Ectodermal cell (in vitro differentiated cells): ENCODE results near the gene NIPAL1.

ENCODE experiments used
- H3K27ac ChIP-seq: 2 replicates; pipeline ENCODE4 v1.7.0; 2013; ENCODE audit warnings: mild to moderate bottlenecking, low read depth, low read length; ENCODE audit not compliant: insufficient read depth, poor library complexity, severe bottlenecking
- H3K27me3 ChIP-seq: 2 replicates; pipeline ENCODE4 v1.7.0; 2013; ENCODE audit warnings: mild to moderate bottlenecking, low read length; ENCODE audit not compliant: insufficient read depth, control insufficient read depth, poor library complexity, severe bottlenecking
- H3K36me3 ChIP-seq: one replicate; pipeline ENCODE4 v1.7.0; 2013; ENCODE audit warnings: low read length; ENCODE audit not compliant: control insufficient read depth, insufficient read depth
- H3K4me1 ChIP-seq: one replicate; pipeline ENCODE4 v1.7.0; 2013; ENCODE audit warnings: low read length; ENCODE audit not compliant: control insufficient read depth, insufficient read depth
- H3K4me3 ChIP-seq: 2 replicates; pipeline ENCODE4 v1.7.0; 2013; ENCODE audit warnings: low read depth, low read length, control low read depth; ENCODE audit not compliant: insufficient read depth
- H3K9me3 ChIP-seq: 2 replicates; pipeline ENCODE4 v1.7.0; 2013; ENCODE audit warnings: mild to moderate bottlenecking, low read length, moderate library complexity; ENCODE audit not compliant: control insufficient read depth
- WGBS, 2 experiments: methylation state at CpG; one replicate each; pipeline ENCODE4 v1.1.7; 2013; ENCODE audit warnings: missing lambda C conversion rate in 2 of 2; 5-methylcytosine and 5-hydroxymethylcytosine counted together

NIPAL1 gene

GRCh38 chr4:48049483-48049882 lies 32.9 kb downstream of the NIPAL1 start:
- H3K27ac ChIP-seq = no peak overlapping the region
- no peaks in the 10 kb centered on the region for H3K27me3 ChIP-seq
- 92 to 95% methylated on average over 8 of the region's 8 CpGs for WGBS, 2 experiments
- H3K4me1 ChIP-seq = no peaks in the 10 kb centered on the region
- H3K4me3 ChIP-seq = no peak overlapping the region
- no peaks in the 10 kb centered on the region for H3K9me3 ChIP-seq
- no peaks in the 10 kb centered on the region for H3K36me3 ChIP-seq

- H3K4me1 ChIP-seq = no peaks in the 10 kb centered on the region
- H3K27me3 ChIP-seq = no peaks in the 10 kb centered on the region
- H3K27ac ChIP-seq = no peak overlapping the region
- H3K36me3 ChIP-seq = no peaks in the 10 kb centered on the region
- whole genome bisulfite sequencing, 2 experiments = 93 to 100% methylated on average over 1 of the region's 1 CpG
- no peaks in the 10 kb centered on the region for H3K9me3 ChIP-seq
- no peak overlapping the region for H3K4me3 ChIP-seq
Observed at GRCh38 chr4:48051078-48051477, 34.5 kb downstream of the NIPAL1 start.

- no peaks in the 10 kb centered on the region for H3K36me3 ChIP-seq
- no peaks in the 10 kb centered on the region for H3K27me3 ChIP-seq
- no peaks in the 10 kb centered on the region for H3K9me3 ChIP-seq
- H3K27ac ChIP-seq = no peak overlapping the region
- H3K4me3 ChIP-seq = no peak overlapping the region
- 89 to 97% methylated on average over 5 of the region's 5 CpGs for WGBS, 2 experiments
- H3K4me1 ChIP-seq = no peaks in the 10 kb centered on the region
Observed at GRCh38 chr4:48058617-48059530, 42.3 kb downstream of the NIPAL1 start.

GRCh38 chr4:48064349-48064748 lies 47.8 kb downstream of the NIPAL1 start:
- Histone ChIP-seq H3K27ac (no peak overlapping the region), H3K4me1 (no peaks in the 10 kb centered on the region), H3K27me3 (no peaks in the 10 kb centered on the region), H3K4me3 (no peak overlapping the region), H3K36me3 (no peaks in the 10 kb centered on the region), H3K9me3 (no peaks in the 10 kb centered on the region)
- 92 to 100% methylated on average over 3 of the region's 3 CpGs for WGBS, 2 experiments

GRCh38 chr4:48065587-48066052 lies 49.0 kb downstream of the NIPAL1 start:
- Histone ChIP-seq H3K27ac (no peak overlapping the region), H3K9me3 (no peaks in the 10 kb centered on the region), H3K36me3 (no peaks in the 10 kb centered on the region), H3K27me3 (no peaks in the 10 kb centered on the region), H3K4me3 (no peak overlapping the region), H3K4me1 (no peaks in the 10 kb centered on the region)
- whole genome bisulfite sequencing, 2 experiments = 75 to 91% methylated on average over 1 of the region's 1 CpG

GRCh38 chr4:48067536-48067935 lies 51.0 kb downstream of the NIPAL1 start:
- Histone ChIP-seq H3K9me3 (no peaks in the 10 kb centered on the region), H3K4me3 (no peak overlapping the region), H3K4me1 (no peaks in the 10 kb centered on the region), H3K36me3 (no peaks in the 10 kb centered on the region), H3K27me3 (no peaks in the 10 kb centered on the region), H3K27ac (no peak overlapping the region)
- WGBS, 2 experiments = 86% methylated on average over 9 of the region's 9 CpGs

- Histone ChIP-seq H3K27ac (no peak overlapping the region), H3K27me3 (no peaks in the 10 kb centered on the region), H3K36me3 (no peaks in the 10 kb centered on the region), H3K9me3 (no peaks in the 10 kb centered on the region), H3K4me3 (no peak overlapping the region), H3K4me1 (no peaks in the 10 kb centered on the region)
- WGBS, 2 experiments = 91 to 92% methylated on average over 2 of the region's 2 CpGs
Observed at GRCh38 chr4:48068182-48068581, 51.6 kb downstream of the NIPAL1 start.

- H3K27me3 ChIP-seq = no peaks in the 10 kb centered on the region
- H3K4me1 ChIP-seq = no peaks in the 10 kb centered on the region
Observed at GRCh38 chr4:48069026-48069425, 52.5 kb downstream of the NIPAL1 start.

GRCh38 chr4:48071191-48071590 lies 54.6 kb downstream of the NIPAL1 start:
- 96 to 98% methylated on average over 3 of the region's 3 CpGs for WGBS, 2 experiments
- Histone ChIP-seq H3K27me3 (no peaks in the 10 kb centered on the region), H3K4me3 (no peak overlapping the region), H3K27ac (no peak overlapping the region), H3K9me3 (no peaks in the 10 kb centered on the region), H3K4me1 (no peaks in the 10 kb centered on the region), H3K36me3 (no peaks in the 10 kb centered on the region)

More at GRCh38 chr4:48069026-48069425, 52.5 kb downstream of the NIPAL1 start:
- Histone ChIP-seq H3K4me3 (no peak overlapping the region), H3K36me3 (no peaks in the 10 kb centered on the region), H3K9me3 (no peaks in the 10 kb centered on the region), H3K27ac (no peak overlapping the region)
- WGBS, 2 experiments = 47 to 48% methylated on average over 2 of the region's 2 CpGs

GRCh38 chr4:48073567-48074103 lies 57.1 kb downstream of the NIPAL1 start:
- H3K27me3 ChIP-seq = no peaks in the 10 kb centered on the region
- no peaks in the 10 kb centered on the region for H3K9me3 ChIP-seq
- H3K36me3 ChIP-seq = no peaks in the 10 kb centered on the region
- no peak overlapping the region for H3K27ac ChIP-seq
- WGBS, 2 experiments = 86 to 96% methylated on average over 3 of the region's 3 CpGs
- H3K4me3 ChIP-seq = no peak overlapping the region
- H3K4me1 ChIP-seq = no peaks in the 10 kb centered on the region
